Measurements from ENCODE around the gene SEMA4G. TPM values are rescaled to one million over a fixed set of nuclear protein-coding genes. Genes with fewer than 3 reads are reported as not detected.

The SEMA4G gene
- total and polyA plus RNA-seq, 2 of the 8 experiments (the other 6 are each of a cell fraction or from before 2014, with no cell fraction given) = 7.1 to 18.2 TPM

DNA sequence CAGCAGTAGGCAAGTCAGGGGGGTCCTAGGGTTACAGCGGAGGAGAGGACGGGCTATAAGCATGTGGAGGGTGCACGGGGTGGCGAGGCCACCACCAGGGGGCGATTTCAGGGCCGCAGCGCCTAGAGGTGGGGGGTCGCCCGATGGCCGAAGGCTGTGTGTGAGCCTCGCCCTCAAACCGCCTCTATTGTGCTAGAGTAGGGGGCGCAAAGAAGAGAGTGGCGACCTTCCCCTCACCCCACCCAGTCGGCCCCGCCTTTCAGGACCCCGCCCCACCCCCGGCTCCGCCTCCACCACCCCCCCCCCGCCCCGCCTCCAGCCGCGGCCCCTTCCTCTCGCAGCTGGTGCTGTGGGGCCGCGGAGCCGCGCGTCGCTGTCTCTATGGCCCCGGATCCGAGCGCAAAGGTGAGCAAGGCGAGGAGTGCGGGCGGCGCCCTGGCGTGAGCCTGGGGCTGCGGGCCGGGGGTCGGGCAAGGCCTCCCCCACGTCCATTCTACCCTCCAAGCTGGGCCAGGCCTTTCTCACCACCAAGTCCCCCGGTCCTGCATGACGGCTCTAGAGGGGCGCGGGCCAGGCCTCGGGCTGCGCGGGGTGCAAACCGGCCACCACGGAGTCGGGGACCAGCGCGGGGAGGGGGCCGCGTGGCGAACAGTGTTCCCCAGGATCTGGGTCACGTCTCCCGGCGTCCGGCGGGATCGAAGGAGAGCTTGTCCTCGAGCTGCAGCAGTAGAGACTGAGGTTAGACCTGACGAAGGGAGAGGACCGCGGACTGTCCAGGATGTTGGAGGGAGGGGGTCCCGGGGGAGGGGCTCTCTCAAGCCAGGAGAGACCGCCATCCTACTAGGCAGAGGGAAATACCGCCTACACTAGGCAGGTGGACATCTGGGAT lies at the start of gene SEMA4G (continued):
- TF ChIP-seq, protein P1, sequence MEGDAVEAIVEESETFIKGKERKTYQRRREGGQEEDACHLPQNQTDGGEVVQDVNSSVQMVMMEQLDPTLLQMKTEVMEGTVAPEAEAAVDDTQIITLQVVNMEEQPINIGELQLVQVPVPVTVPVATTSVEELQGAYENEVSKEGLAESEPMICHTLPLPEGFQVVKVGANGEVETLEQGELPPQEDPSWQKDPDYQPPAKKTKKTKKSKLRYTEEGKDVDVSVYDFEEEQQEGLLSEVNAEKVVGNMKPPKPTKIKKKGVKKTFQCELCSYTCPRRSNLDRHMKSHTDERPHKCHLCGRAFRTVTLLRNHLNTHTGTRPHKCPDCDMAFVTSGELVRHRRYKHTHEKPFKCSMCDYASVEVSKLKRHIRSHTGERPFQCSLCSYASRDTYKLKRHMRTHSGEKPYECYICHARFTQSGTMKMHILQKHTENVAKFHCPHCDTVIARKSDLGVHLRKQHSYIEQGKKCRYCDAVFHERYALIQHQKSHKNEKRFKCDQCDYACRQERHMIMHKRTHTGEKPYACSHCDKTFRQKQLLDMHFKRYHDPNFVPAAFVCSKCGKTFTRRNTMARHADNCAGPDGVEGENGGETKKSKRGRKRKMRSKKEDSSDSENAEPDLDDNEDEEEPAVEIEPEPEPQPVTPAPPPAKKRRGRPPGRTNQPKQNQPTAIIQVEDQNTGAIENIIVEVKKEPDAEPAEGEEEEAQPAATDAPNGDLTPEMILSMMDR (IDR thresholded peaks at IDR 0.05; ENCODE audit: control extremely low read depth in 1 of 3, insufficient read depth in 1 of 3, low read depth in 1 of 3, low read length in 3 of 3) = peak; percentile 66 to 80 (median 71)
- TF ChIP-seq SAP30 (IDR thresholded peaks at IDR 0.05; ENCODE audit: insufficient read depth, insufficient replicate concordance, low read length) (no peak), SP2 (IDR thresholded peaks at IDR 0.05; ENCODE audit: low read length) (no peak), TAF1 (IDR thresholded peaks at IDR 0.05; ENCODE audit: low read depth, low read length) (0 out of 2 replicates have a peak, but pooled peaks have one; percentile 34), RXRA (IDR thresholded peaks at IDR 0.05; ENCODE audit: insufficient read depth, low read depth, low read length) (no peak), TCF12 (IDR thresholded peaks at IDR 0.05; ENCODE audit: low read depth, low read length) (no peak), SRF (IDR thresholded peaks at IDR 0.05; ENCODE audit: low read depth, low read length) (no peak), FOSL1 (IDR thresholded peaks at IDR 0.05; ENCODE audit: insufficient read depth, low read depth, low read length) (no peak), NRF1 (IDR thresholded peaks at IDR 0.05; ENCODE audit: low read depth, low read length) (no peak), JUND (IDR thresholded peaks at IDR 0.05; ENCODE audit: low read length) (no peak), ZNF274 (IDR thresholded peaks at IDR 0.05; ENCODE audit: borderline replicate concordance, extremely low read depth, low read length) (no peak), TAF7 (optimal IDR thresholded peaks at IDR 0.05; ENCODE audit: borderline replicate concordance, low read depth, low read length) (no peak)
- TF ChIP-seq, protein P2, sequence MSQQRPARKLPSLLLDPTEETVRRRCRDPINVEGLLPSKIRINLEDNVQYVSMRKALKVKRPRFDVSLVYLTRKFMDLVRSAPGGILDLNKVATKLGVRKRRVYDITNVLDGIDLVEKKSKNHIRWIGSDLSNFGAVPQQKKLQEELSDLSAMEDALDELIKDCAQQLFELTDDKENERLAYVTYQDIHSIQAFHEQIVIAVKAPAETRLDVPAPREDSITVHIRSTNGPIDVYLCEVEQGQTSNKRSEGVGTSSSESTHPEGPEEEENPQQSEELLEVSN (IDR thresholded peaks at IDR 0.05) = 0 out of 2 replicates have a peak, but pooled peaks have one; percentile 37

Measured in H1 (cell line).